WTC11 (cell line): ENCODE data around the gene MTMR2. TPM values are rescaled to one million over a fixed set of nuclear protein-coding genes. Genes with fewer than 3 reads are reported as not detected.

Experiments
- ATAC-seq: fragments of 200-7000 bp; cut with Tn5 transposase; 2 replicates; pipeline ENCODE4 v1.10.0; 2021; ENCODE audit warnings: mild to moderate bottlenecking, moderate library complexity
- CTCF ChIA-PET: fragments of 300-600 bp; sonication (Branson Sonifier 250); formaldehyde crosslinking; loops from one replicate; lab custom pipeline; 2021; ENCODE audit warnings: antibody characterized with exemption; lab: Charles Lee
- POLR2A ChIA-PET: fragments of 350-600 bp; sonication (Branson Sonifier 250); formaldehyde crosslinking; loops from one replicate; lab custom pipeline; 2021; ENCODE audit warnings: antibody characterized with exemption; lab: Charles Lee
- DNase-seq: peaks from one replicate; pipeline ENCODE4 v3.0.0; 2021; ENCODE audit warnings: low spot score
- H3K27ac Mint-ChIP-seq: 2 replicates; pipeline ENCODE4 v1.8.0; 2021; ENCODE audit warnings: mixed read lengths
- H3K27me3 Mint-ChIP-seq: 2 replicates; pipeline ENCODE4 v1.8.0; 2021; ENCODE audit warnings: low read depth, mild to moderate bottlenecking, moderate library complexity, mixed read lengths
- H3K36me3 Mint-ChIP-seq: 2 replicates; pipeline ENCODE4 v1.8.0; 2021; ENCODE audit warnings: mixed read lengths
- H3K4me1 Mint-ChIP-seq: 2 replicates; pipeline ENCODE4 v1.8.0; 2022; ENCODE audit warnings: mixed read lengths
- H3K4me3 Mint-ChIP-seq: 2 replicates; pipeline ENCODE4 v1.8.0; 2021; ENCODE audit warnings: mild to moderate bottlenecking, moderate library complexity, mixed read lengths
- H3K9me3 Mint-ChIP-seq: 2 replicates; pipeline ENCODE4 v1.8.0; 2021; ENCODE audit warnings: mixed read lengths
- CREM ChIP-seq: sonication (generic); formaldehyde crosslinking; IDR thresholded peaks from 2 replicates; pipeline ENCODE4 v1.8.1; 2022; ENCODE audit warnings: mild to moderate bottlenecking, missing genetic modification reagents, moderate library complexity
- ESRRA ChIP-seq: sonication (generic); formaldehyde crosslinking; IDR thresholded peaks from 2 replicates; pipeline ENCODE4 v1.8.1; 2022; ENCODE audit warnings: mild to moderate bottlenecking, missing genetic modification reagents, borderline replicate concordance
- FOXJ3 ChIP-seq: sonication (generic); formaldehyde crosslinking; IDR thresholded peaks from 2 replicates; pipeline ENCODE4 v1.9.0; 2021; ENCODE audit warnings: missing genetic modification reagents, mild to moderate bottlenecking, borderline replicate concordance
- FOXK1 ChIP-seq: sonication (generic); formaldehyde crosslinking; IDR thresholded peaks from 2 replicates; pipeline ENCODE4 v1.8.0; 2022; ENCODE audit warnings: mild to moderate bottlenecking, moderate library complexity, missing genetic modification reagents
- FOXP1 ChIP-seq: sonication (generic); formaldehyde crosslinking; IDR thresholded peaks from 2 replicates; pipeline ENCODE4 v1.8.0; 2022; ENCODE audit warnings: missing genetic modification reagents, mild to moderate bottlenecking, moderate library complexity, borderline replicate concordance
- GRHL2 ChIP-seq: fragments of 250-450 bp; sonication (Bioruptor Pico); IDR thresholded peaks from 2 replicates; pipeline ENCODE4 v1.8.0; 2022; ENCODE audit warnings: mild to moderate bottlenecking, moderate library complexity; ENCODE audit not compliant: insufficient replicate concordance, severe bottlenecking
- HMGA2 ChIP-seq: fragments of 250-450 bp; sonication (Bioruptor Pico); IDR thresholded peaks from 2 replicates; pipeline ENCODE4 v1.4.0; 2021; ENCODE audit warnings: mild to moderate bottlenecking, moderate library complexity
- JAZF1 ChIP-seq: fragments of 250-450 bp; sonication (Bioruptor Pico); IDR thresholded peaks from 2 replicates; pipeline ENCODE4 v1.9.0; 2021; ENCODE audit warnings: moderate library complexity, mild to moderate bottlenecking, inconsistent platforms
- JUN ChIP-seq: sonication (generic); formaldehyde crosslinking; IDR thresholded peaks from 2 replicates; pipeline ENCODE4 v1.8.0; 2023; ENCODE audit warnings: mild to moderate bottlenecking, missing genetic modification reagents
- KAT7 ChIP-seq: sonication (generic); formaldehyde crosslinking; IDR thresholded peaks from 2 replicates; pipeline ENCODE4 v1.8.1; 2023; ENCODE audit warnings: missing genetic modification reagents, mild to moderate bottlenecking, borderline replicate concordance
- MXD4 ChIP-seq: fragments of 250-450 bp; sonication (Bioruptor Pico); IDR thresholded peaks from 2 replicates; pipeline ENCODE4 v1.8.0; 2021; ENCODE audit warnings: mild to moderate bottlenecking, moderate library complexity, borderline replicate concordance
- NR3C1 ChIP-seq: sonication (generic); formaldehyde crosslinking; conservative IDR thresholded peaks from 2 replicates; pipeline ENCODE4 v1.8.1; 2023; ENCODE audit warnings: low read depth, mild to moderate bottlenecking, missing genetic modification reagents
- RORB ChIP-seq: fragments of 250-450 bp; sonication (Bioruptor Pico); IDR thresholded peaks from 2 replicates; pipeline ENCODE4 v1.9.0; 2021; ENCODE audit warnings: mild to moderate bottlenecking
- SP1 ChIP-seq: sonication (generic); formaldehyde crosslinking; conservative IDR thresholded peaks from 2 replicates; pipeline ENCODE4 v1.8.1; 2022; ENCODE audit warnings: missing genetic modification reagents
- ZNF121 ChIP-seq: sonication (generic); formaldehyde crosslinking; IDR thresholded peaks from 2 replicates; pipeline ENCODE4 v1.8.0; 2023; ENCODE audit warnings: missing genetic modification reagents
- ZNF138 ChIP-seq: sonication (generic); formaldehyde crosslinking; conservative IDR thresholded peaks from 2 replicates; pipeline ENCODE4 v1.8.1; 2022; ENCODE audit warnings: mild to moderate bottlenecking, moderate library complexity, missing genetic modification reagents
- ZNF423 ChIP-seq: fragments of 250-450 bp; sonication (Bioruptor Pico); IDR thresholded peaks from 2 replicates; pipeline ENCODE4 v2.1.2; 2022; ENCODE audit warnings: mild to moderate bottlenecking, moderate library complexity
- total RNA-seq: library from RNA; stranded (reverse); gene quantifications from 3 replicates; pipeline ENCODE4 v1.2.3, GENCODE V29; 2021
- TF ChIP-seq, protein P1 (sequence below): fragments of 250-450 bp; sonication (Bioruptor Pico); IDR thresholded peaks from 2 replicates; pipeline ENCODE4 v1.9.0; 2021; ENCODE audit warnings: mild to moderate bottlenecking
- TF ChIP-seq, protein P2 (sequence below): fragments of 200-600 bp; IDR thresholded peaks from 2 replicates; pipeline ENCODE4 v1.8.0; 2022; ENCODE audit warnings: antibody characterized with exemption
- TF ChIP-seq, protein P3 (sequence below): sonication (generic); formaldehyde crosslinking; IDR thresholded peaks from 2 replicates; pipeline ENCODE4 v1.8.0; 2022; ENCODE audit warnings: mild to moderate bottlenecking, missing genetic modification reagents
- TF ChIP-seq, protein P4 (sequence below): fragments of 250-450 bp; sonication (Bioruptor Pico); IDR thresholded peaks from 2 replicates; pipeline ENCODE4 v2.1.2; 2022; ENCODE audit warnings: mild to moderate bottlenecking, moderate library complexity
- TF ChIP-seq, protein P5 (sequence below): sonication (generic); formaldehyde crosslinking; IDR thresholded peaks from 2 replicates; pipeline ENCODE4 v1.8.1; 2022; ENCODE audit warnings: missing genetic modification reagents, borderline replicate concordance
- TF ChIP-seq, protein P6 (sequence below): sonication (generic); formaldehyde crosslinking; IDR thresholded peaks from 2 replicates; pipeline ENCODE4 v1.8.1; 2023; ENCODE audit warnings: mild to moderate bottlenecking, moderate library complexity, missing genetic modification reagents
- TF ChIP-seq, protein P7 (sequence below): sonication (generic); formaldehyde crosslinking; IDR thresholded peaks from 2 replicates; pipeline ENCODE4 v1.8.1; 2023; ENCODE audit warnings: mild to moderate bottlenecking, missing genetic modification reagents

Gene MTMR2
- total RNA-seq, 1 experiment from 2014 or later = 45.6 TPM

DNA sequence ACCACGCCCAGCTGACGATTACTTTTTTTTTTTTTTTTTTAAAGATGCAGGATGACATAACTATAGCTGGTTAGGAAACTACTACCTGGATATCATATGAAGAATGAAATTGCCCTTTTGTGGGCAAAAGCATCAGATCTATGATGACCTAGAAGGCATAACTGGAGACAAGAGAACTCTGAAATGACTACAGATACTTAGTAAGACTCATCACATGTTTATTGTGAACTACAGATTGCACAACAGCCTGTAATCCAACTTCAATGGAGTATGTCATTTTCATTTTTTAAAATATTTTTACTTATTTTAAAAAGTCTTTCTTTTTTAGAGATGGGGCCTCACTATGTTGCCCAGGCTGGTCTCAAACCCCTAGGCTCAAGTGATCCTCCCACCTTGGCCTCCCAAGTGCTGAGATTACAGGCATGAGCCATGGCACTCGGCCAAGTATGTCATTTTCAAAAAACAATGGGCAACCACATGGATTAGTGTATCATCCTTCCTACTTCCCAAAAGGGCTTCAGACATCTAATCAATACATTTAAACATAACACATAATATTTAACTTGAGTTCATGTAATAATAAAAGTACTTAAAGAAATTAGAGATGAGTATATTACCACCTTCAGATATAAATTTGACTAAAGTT, 3.3 kb downstream of the MTMR2 start:
- CTCF ChIA-PET = no interaction called here
- TF ChIP-seq ESRRA (CRISPR knock-in tag) = no peak
- no peak for TF ChIP-seq SP1 (CRISPR knock-in tag)
- TF ChIP-seq, protein P1, sequence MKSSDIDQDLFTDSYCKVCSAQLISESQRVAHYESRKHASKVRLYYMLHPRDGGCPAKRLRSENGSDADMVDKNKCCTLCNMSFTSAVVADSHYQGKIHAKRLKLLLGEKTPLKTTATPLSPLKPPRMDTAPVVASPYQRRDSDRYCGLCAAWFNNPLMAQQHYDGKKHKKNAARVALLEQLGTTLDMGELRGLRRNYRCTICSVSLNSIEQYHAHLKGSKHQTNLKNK (CRISPR knock-in tag) = no peak
- no peak for TF ChIP-seq JAZF1
- no peak for TF ChIP-seq NR3C1
- TF ChIP-seq FOXP1 = no peak
- no peak for TF ChIP-seq FOXK1 (CRISPR knock-in tag)
- TF ChIP-seq JUN (CRISPR knock-in tag) = no peak
- TF ChIP-seq, protein P2, sequence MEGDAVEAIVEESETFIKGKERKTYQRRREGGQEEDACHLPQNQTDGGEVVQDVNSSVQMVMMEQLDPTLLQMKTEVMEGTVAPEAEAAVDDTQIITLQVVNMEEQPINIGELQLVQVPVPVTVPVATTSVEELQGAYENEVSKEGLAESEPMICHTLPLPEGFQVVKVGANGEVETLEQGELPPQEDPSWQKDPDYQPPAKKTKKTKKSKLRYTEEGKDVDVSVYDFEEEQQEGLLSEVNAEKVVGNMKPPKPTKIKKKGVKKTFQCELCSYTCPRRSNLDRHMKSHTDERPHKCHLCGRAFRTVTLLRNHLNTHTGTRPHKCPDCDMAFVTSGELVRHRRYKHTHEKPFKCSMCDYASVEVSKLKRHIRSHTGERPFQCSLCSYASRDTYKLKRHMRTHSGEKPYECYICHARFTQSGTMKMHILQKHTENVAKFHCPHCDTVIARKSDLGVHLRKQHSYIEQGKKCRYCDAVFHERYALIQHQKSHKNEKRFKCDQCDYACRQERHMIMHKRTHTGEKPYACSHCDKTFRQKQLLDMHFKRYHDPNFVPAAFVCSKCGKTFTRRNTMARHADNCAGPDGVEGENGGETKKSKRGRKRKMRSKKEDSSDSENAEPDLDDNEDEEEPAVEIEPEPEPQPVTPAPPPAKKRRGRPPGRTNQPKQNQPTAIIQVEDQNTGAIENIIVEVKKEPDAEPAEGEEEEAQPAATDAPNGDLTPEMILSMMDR = no peak
- TF ChIP-seq CREM (CRISPR knock-in tag) = no peak
- TF ChIP-seq, protein P3, sequence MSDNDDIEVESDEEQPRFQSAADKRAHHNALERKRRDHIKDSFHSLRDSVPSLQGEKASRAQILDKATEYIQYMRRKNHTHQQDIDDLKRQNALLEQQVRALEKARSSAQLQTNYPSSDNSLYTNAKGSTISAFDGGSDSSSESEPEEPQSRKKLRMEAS = no peak
- TF ChIP-seq, protein P4, sequence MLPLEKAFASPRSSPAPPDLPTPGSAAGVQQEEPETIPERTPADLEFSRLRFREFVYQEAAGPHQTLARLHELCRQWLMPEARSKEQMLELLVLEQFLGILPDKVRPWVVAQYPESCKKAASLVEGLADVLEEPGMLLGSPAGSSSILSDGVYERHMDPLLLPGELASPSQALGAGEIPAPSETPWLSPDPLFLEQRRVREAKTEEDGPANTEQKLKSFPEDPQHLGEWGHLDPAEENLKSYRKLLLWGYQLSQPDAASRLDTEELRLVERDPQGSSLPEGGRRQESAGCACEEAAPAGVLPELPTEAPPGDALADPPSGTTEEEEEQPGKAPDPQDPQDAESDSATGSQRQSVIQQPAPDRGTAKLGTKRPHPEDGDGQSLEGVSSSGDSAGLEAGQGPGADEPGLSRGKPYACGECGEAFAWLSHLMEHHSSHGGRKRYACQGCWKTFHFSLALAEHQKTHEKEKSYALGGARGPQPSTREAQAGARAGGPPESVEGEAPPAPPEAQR = no peak
- TF ChIP-seq, protein P5, sequence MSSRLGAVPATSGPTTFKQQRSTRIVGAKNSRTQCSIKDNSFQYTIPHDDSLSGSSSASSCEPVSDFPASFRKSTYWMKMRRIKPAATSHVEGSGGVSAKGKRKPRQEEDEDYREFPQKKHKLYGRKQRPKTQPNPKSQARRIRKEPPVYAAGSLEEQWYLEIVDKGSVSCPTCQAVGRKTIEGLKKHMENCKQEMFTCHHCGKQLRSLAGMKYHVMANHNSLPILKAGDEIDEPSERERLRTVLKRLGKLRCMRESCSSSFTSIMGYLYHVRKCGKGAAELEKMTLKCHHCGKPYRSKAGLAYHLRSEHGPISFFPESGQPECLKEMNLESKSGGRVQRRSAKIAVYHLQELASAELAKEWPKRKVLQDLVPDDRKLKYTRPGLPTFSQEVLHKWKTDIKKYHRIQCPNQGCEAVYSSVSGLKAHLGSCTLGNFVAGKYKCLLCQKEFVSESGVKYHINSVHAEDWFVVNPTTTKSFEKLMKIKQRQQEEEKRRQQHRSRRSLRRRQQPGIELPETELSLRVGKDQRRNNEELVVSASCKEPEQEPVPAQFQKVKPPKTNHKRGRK (CRISPR knock-in tag) = no peak
- TF ChIP-seq, protein P6, sequence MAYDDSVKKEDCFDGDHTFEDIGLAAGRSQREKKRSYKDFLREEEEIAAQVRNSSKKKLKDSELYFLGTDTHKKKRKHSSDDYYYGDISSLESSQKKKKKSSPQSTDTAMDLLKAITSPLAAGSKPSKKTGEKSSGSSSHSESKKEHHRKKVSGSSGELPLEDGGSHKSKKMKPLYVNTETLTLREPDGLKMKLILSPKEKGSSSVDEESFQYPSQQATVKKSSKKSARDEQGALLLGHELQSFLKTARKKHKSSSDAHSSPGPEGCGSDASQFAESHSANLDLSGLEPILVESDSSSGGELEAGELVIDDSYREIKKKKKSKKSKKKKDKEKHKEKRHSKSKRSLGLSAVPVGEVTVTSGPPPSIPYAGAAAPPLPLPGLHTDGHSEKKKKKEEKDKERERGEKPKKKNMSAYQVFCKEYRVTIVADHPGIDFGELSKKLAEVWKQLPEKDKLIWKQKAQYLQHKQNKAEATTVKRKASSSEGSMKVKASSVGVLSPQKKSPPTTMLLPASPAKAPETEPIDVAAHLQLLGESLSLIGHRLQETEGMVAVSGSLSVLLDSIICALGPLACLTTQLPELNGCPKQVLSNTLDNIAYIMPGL = no peak

DNA sequence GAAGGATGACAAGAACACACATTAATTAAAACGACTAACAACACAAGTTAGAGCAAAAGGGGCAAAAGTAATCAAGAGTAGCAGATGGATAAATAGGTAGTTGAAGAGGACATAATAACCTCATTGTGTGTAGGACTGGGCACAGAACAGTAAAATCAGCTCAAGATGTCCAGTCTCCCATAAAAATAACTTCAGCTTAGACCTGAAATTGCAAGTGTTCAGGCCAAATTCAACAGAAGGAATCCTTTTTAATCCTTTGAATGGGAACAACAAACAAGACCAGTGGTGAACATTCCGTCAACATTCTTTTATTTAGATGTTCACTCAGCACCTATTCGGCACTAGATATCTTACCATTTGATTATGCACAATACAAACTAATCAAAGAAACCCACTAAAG, 4.4 kb downstream of the MTMR2 start:
- POLR2A ChIA-PET = no interaction called here
- ATAC-seq (no peak), DNase-seq (no peak)
- Mint-ChIP-seq H3K4me1 (peaks cover 28% of the 10 kb centered on the region), H3K4me3 (no peak overlapping the region), H3K36me3 (no peaks in the 10 kb centered on the region), H3K9me3 (no peaks in the 10 kb centered on the region), H3K27me3 (no peaks in the 10 kb centered on the region), H3K27ac (no peak overlapping the region)
- TF ChIP-seq MXD4 (CRISPR knock-in tag) = no peak
- TF ChIP-seq FOXJ3 = no peak
- no peak for TF ChIP-seq CREM (CRISPR knock-in tag)
- TF ChIP-seq, protein P7, sequence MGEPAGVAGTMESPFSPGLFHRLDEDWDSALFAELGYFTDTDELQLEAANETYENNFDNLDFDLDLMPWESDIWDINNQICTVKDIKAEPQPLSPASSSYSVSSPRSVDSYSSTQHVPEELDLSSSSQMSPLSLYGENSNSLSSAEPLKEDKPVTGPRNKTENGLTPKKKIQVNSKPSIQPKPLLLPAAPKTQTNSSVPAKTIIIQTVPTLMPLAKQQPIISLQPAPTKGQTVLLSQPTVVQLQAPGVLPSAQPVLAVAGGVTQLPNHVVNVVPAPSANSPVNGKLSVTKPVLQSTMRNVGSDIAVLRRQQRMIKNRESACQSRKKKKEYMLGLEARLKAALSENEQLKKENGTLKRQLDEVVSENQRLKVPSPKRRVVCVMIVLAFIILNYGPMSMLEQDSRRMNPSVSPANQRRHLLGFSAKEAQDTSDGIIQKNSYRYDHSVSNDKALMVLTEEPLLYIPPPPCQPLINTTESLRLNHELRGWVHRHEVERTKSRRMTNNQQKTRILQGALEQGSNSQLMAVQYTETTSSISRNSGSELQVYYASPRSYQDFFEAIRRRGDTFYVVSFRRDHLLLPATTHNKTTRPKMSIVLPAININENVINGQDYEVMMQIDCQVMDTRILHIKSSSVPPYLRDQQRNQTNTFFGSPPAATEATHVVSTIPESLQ (CRISPR knock-in tag) = no peak
- TF ChIP-seq ZNF138 (CRISPR knock-in tag) = no peak
- TF ChIP-seq RORB (CRISPR knock-in tag) = no peak
- no peak for TF ChIP-seq GRHL2
- TF ChIP-seq ZNF121 = no peak
- TF ChIP-seq HMGA2 (CRISPR knock-in tag) = no peak
- TF ChIP-seq KAT7 (CRISPR knock-in tag) = no peak
- TF ChIP-seq ZNF423 (CRISPR knock-in tag) = no peak
- CTCF ChIA-PET = no interaction called here

More for the DNA sequence above, 3.3 kb downstream of the MTMR2 start:
- no peak for DNase-seq
- Mint-ChIP-seq H3K27me3 (no peaks in the 10 kb centered on the region), H3K9me3 (no peaks in the 10 kb centered on the region), H3K4me3 (no peak overlapping the region), H3K27ac (no peak overlapping the region), H3K36me3 (no peaks in the 10 kb centered on the region), H3K4me1 (peaks cover 36% of the 10 kb centered on the region)
- no peak for ATAC-seq
- POLR2A ChIA-PET = no interaction called here
